Adrenal gland (tissue), 12 donors: Measurements from ENCODE around the gene SUGP1. TPM values are rescaled to one million over a fixed set of nuclear protein-coding genes. Genes with fewer than 3 reads are reported as not detected.

ENCODE experiments used
- DNase-seq, 7 donors: peaks; one replicate each; pipeline ENCODE4 v3.0.0-alpha.2; 2019 to 2020
- H3K27ac ChIP-seq, 5 donors: fragments of 200-600 bp; sonication (generic) in 4 of 5; 1 replicate in 3 of 5; 2 replicates in 2 of 5; pipeline versions ENCODE4 v1.5.1 to v1.8.0; 2016 to 2020; ENCODE audit warnings: mild to moderate bottlenecking in 1 of 5
- H3K27me3 ChIP-seq: fragments of 200-600 bp; 2 replicates; pipeline ENCODE4 v1.8.0; 2021
- H3K36me3 ChIP-seq, 2 donors: fragments of 200-600 bp; replicated peaks in 1 of 2; 1 replicate in 1 of 2; 2 replicates in 1 of 2; pipeline versions ENCODE4 v1.5.1 to v1.8.0; 2018 to 2022
- H3K4me1 ChIP-seq, 2 donors: fragments of 200-600 bp; replicated peaks in 1 of 2; 1 replicate in 1 of 2; 2 replicates in 1 of 2; pipeline versions ENCODE4 v1.5.1 to v1.8.0; 2018 to 2021
- H3K4me3 ChIP-seq, 4 donors: fragments of 200-600 bp; sonication (generic) in 3 of 4; one replicate each; pipeline ENCODE4 v1.5.1; 2016 to 2018
- H3K9me3 ChIP-seq, 3 donors: fragments of 200-600 bp; sonication (generic) in 1 of 3; replicated peaks in 1 of 3; 1 replicate in 2 of 3; 2 replicates in 1 of 3; pipeline versions ENCODE4 v1.5.1 to v1.8.0; 2016 to 2021
- CTCF ChIP-seq, 6 experiments: fragments of 450-650 bp in 4 of 6; fragments of 200-600 bp in 2 of 6; sonication (generic) in 1 of 6; IDR thresholded peaks; 1 replicate in 5 of 6; 2 replicates in 1 of 6; pipeline versions ENCODE4 v1.5.1 to v1.8.0; 2016 to 2021; ENCODE audit warnings: antibody characterized with exemption in 6 of 6, mild to moderate bottlenecking in 2 of 6, moderate library complexity in 1 of 6
- POLR2A ChIP-seq, 2 donors: fragments of 450-650 bp; IDR thresholded peaks; one replicate each; pipeline ENCODE4 v1.6.1; 2017; ENCODE audit warnings: antibody characterized with exemption in 2 of 2, mild to moderate bottlenecking in 2 of 2, moderate library complexity in 1 of 2
- WGBS, 4 donors: extraction: QIAGEN DNeasy Blood & Tissue Kit in 2 of 4; methylation state at CpG; one replicate each; pipeline versions ENCODE4 v1.1.5 to v1.1.7; 2013 to 2017; 5-methylcytosine and 5-hydroxymethylcytosine counted together
- intact Hi-C, 2 donors: fragments of 100-400 bp; cut with DNase I; formaldehyde crosslinking; loops; one replicate each; pipeline versions ENCODE4 v1.14.1 to v1.15.0; 2022 to 2023
- polyA plus RNA-seq, 3 donors: library from polyadenylated mRNA; stranded (reverse); fragments of 200-250 nt in 2 of 3; fragments of 350-450 nt in 1 of 3; fragmentation: Illumina TruSeq in 1 of 3; extraction: RNeasy Lipid Tissue Mini Kit (QIAGEN cat#74804) in 1 of 3; gene quantifications; one replicate each; pipeline ENCODE4 v1.2.3, GENCODE V29; 2013 to 2014
- total RNA-seq, 9 donors: library from RNA; depleted of rRNA in 4 of 9; stranded (reverse); fragments of >200 nt in 4 of 9; fragments of 120-200 nt in 1 of 9; fragmentation: NEBNext Ultra II Directional in 1 of 9; extraction: Animal tissue kit (Norgen Biotek cat#: 25700) in 1 of 9; gene quantifications; one replicate each; pipeline versions ENCODE4 v1.1.0 to v1.2.4, GENCODE V29; 2013 to 2023
- donor health status: healthy with polysubstance abuse.
- donor health status: Bipolar disorder and iron deficiency.
- donor health status: DM: yes; HTN: yes; CAD: no.
- donor health status: DM: no; HTN: no; CAD: no.
- donor health status: DM: no; HTN: no; CAD: no.
- donor health status: DM: yes; HTN: yes; CAD: no.

SUGP1 gene
- total and polyA plus RNA-seq, 12 donors = 25.5 to 130 (median 60.5) TPM

GRCh38 chr19:19270749-19271571 is 49.3 kb downstream of the SUGP1 start:
- no peaks in the 10 kb centered on the region for H3K27me3 ChIP-seq
- TF ChIP-seq CTCF (IDR thresholded peaks at IDR 0.05) = no peak
- TF ChIP-seq POLR2A (IDR thresholded peaks at IDR 0.05) = no peak
- no peak overlapping the region for H3K4me3 ChIP-seq
- no peak for DNase-seq
- intact Hi-C loops = no loop called here
- H3K27ac ChIP-seq = no peak overlapping the region
- peaks cover 0 to 9% of the 10 kb centered on the region in 2 donors for H3K36me3 ChIP-seq
- no peaks in the 10 kb centered on the region for H3K9me3 ChIP-seq
- 89 to 93% (median 90%) methylated on average over 7 to 8 of the region's 8 CpGs for WGBS, 4 donors
- no peaks in the 10 kb centered on the region for H3K4me1 ChIP-seq

- no peak for DNase-seq
- H3K4me1 ChIP-seq = no peaks in the 10 kb centered on the region
- H3K27me3 ChIP-seq = no peaks in the 10 kb centered on the region
- no peak overlapping the region for H3K27ac ChIP-seq
- H3K36me3 ChIP-seq = peaks cover 0 to 1% of the 10 kb centered on the region in 2 donors
- intact Hi-C loops = no loop called here
- 71 to 84% (median 81%) methylated on average over 12 to 18 of the region's 18 CpGs for WGBS, 4 donors
- TF ChIP-seq POLR2A (IDR thresholded peaks at IDR 0.05) = no peak
- no peak for TF ChIP-seq CTCF (IDR thresholded peaks at IDR 0.05)
- H3K4me3 ChIP-seq = no peak overlapping the region
- H3K9me3 ChIP-seq = no peaks in the 10 kb centered on the region
These were observed 50.2 kb downstream of the SUGP1 start for GRCh38 chr19:19269952-19270694.

- Histone ChIP-seq H3K36me3 (no peaks in the 10 kb centered on the region), H3K9me3 (no peaks in the 10 kb centered on the region), H3K27me3 (no peaks in the 10 kb centered on the region), H3K27ac (no peak overlapping the region), H3K4me3 (no peak overlapping the region), H3K4me1 (no peaks in the 10 kb centered on the region)
- intact Hi-C loops = no loop called here
- DNase-seq = no peak
- TF ChIP-seq CTCF (IDR thresholded peaks at IDR 0.05) (no peak), POLR2A (IDR thresholded peaks at IDR 0.05) (no peak)
- 76 to 87% (median 79%) methylated on average over 5 to 10 of the region's 10 CpGs for WGBS, 4 donors
These were observed 51.6 kb downstream of the SUGP1 start for GRCh38 chr19:19268453-19269385.

GRCh38 chr19:19267305-19267704 is 53.0 kb downstream of the SUGP1 start:
- 93 to 100% (median 99%) methylated on average over 2 to 3 of the region's 3 CpGs for WGBS, 4 donors
- H3K36me3 ChIP-seq = no peaks in the 10 kb centered on the region
- TF ChIP-seq POLR2A (IDR thresholded peaks at IDR 0.05) (no peak), CTCF (IDR thresholded peaks at IDR 0.05) (no peak)
- intact Hi-C loops = no loop called here
- no peaks in the 10 kb centered on the region for H3K4me1 ChIP-seq
- no peak overlapping the region for H3K27ac ChIP-seq
- H3K27me3 ChIP-seq = peaks cover 4% of the 10 kb centered on the region
- H3K4me3 ChIP-seq = no peak overlapping the region
- H3K9me3 ChIP-seq = no peaks in the 10 kb centered on the region
- DNase-seq = no peak
